PC-3 (cell line): ENCODE data around the gene VDR.

ENCODE experiments used
- CTCF ChIP-seq: fragments of 300-600 bp; sonication (generic); conservative IDR thresholded peaks from 2 replicates; pipeline ENCODE4 v1.5.1; 2017; ENCODE audit warnings: antibody characterized with exemption, low read depth, mild to moderate bottlenecking, low read length
- EZH2 ChIP-seq: fragments of 300-600 bp; sonication (generic); IDR thresholded peaks from one replicate; pipeline ENCODE4 v1.6.1; 2017; ENCODE audit warnings: antibody characterized with exemption, mild to moderate bottlenecking, low read length; ENCODE audit not compliant: unreplicated experiment

GRCh38 chr12:47938093-47938492 lies 33.3 kb upstream of the VDR start:
- no peak for TF ChIP-seq CTCF
- no peak for TF ChIP-seq EZH2
